GM21423 (cell line): ENCODE measurements around the gene RBM17.
"Not testable (repeated sequence)": the region's sequence is repeated elsewhere in the genome, so short reads cannot be mapped to it uniquely, and the experiment has no call there.

Experiments
- ATAC-seq: cut with Tn5 transposase; IDR thresholded peaks from one replicate; pipeline ENCODE4 v1.9.1; 2021; ENCODE audit warnings: mild to moderate bottlenecking, moderate library complexity; ENCODE audit not compliant: unreplicated experiment

Gene RBM17

GRCh38 chr10:6108631-6109443 lies 20.0 kb downstream of the RBM17 start:
- ATAC-seq = no peak

GRCh38 chr10:6109444-6109775 lies 20.6 kb downstream of the RBM17 start:
- no peak for ATAC-seq

GRCh38 chr10:6110136-6110535 lies 21.3 kb downstream of the RBM17 start:
- ATAC-seq = no peak

- no peak for ATAC-seq
Observed at GRCh38 chr10:6112893-6113292, 24.1 kb downstream of the RBM17 start.

- ATAC-seq = no peak
Observed at GRCh38 chr10:6114299-6114698, 25.5 kb downstream of the RBM17 start.

- no peak for ATAC-seq
Observed at GRCh38 chr10:6114805-6115341, 26.0 kb downstream of the RBM17 start.

DNA sequence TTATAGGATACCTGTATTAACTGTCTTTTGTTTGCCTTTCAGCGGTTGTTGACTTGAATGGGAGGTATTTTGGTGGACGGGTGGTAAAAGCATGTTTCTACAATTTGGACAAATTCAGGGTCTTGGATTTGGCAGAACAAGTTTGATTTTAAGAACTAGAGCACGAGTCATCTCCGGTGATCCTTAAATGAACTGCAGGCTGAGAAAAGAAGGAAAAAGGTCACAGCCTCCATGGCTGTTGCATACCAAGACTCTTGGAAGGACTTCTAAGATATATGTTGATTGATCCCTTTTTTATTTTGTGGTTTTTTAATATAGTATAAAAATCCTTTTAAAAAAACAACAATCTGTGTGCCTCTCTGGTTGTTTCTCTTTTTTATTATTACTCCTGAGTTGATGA lies 26.6 kb downstream of the RBM17 start:
- ATAC-seq = no peak

DNA sequence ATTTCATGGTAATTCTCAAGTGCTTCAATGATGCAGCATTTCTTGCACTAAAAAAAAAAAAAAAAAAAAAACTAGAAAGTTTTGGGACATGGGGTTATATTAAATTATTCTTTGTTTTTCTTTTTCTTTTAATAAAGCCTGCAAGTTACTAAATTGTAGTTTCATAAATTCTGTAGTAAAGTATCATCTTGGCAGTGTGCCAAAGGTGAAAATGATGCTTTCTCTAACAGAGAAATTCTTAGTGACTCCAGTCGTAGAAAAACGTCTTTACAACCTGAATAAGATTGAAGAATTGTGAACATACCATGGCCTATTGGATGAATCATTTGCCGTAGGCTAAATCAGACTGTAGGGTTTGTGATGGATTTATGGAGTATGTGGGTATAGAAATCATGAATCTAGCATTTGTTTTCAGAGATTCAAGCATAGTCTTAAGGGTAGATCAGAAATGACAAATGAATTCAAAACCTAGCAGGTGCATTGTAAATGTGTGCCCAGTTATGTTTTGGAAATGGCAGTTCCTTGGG lies 27.1 kb downstream of the RBM17 start:
- no peak for ATAC-seq

DNA sequence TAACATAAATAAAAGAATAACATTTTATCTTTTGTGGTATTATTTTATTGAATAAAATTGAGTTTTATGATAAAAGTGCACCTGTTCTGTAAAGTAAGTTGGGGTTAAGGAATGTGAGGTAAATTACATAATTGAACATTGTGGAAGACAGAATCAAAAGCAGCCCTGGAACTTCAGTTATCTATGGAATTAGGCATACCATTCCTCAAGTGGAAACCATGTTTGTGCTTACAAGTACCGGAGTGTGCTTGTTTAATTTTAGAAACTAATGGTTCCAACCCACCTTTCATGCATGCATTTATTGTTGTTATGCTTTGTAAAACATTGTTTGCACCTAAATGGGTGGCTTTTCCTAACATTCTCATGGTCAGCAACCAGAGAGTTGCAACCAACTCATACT lies 28.0 kb downstream of the RBM17 start:
- no peak for ATAC-seq

DNA sequence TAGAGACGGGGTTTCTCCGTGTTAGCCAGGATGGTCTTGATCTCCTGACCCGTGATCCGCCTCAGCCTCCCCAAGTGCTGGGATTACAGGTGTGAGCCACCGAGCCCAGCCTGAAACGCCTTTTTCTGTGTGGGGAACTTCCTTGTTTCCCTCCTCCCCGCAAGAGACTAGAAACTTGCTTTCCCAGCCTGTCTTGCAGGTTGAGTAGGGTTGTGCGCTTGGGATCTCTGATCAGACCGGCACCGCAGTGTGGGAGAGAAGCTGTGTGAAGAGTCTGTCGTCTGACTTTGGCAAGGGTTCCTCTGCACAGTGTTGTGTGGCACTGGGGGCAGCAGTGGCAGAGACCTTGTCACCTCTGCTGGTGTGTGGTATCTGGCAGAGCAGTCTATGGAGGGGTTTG lies 28.9 kb downstream of the RBM17 start:
- ATAC-seq = no peak

GRCh38 chr10:6119423-6119822 lies 30.6 kb downstream of the RBM17 start:
- ATAC-seq = no peak

GRCh38 chr10:6119962-6120361 lies 31.1 kb downstream of the RBM17 start:
- ATAC-seq = no peak

- no peak for ATAC-seq
Observed at GRCh38 chr10:6120691-6121090, 31.9 kb downstream of the RBM17 start.

DNA sequence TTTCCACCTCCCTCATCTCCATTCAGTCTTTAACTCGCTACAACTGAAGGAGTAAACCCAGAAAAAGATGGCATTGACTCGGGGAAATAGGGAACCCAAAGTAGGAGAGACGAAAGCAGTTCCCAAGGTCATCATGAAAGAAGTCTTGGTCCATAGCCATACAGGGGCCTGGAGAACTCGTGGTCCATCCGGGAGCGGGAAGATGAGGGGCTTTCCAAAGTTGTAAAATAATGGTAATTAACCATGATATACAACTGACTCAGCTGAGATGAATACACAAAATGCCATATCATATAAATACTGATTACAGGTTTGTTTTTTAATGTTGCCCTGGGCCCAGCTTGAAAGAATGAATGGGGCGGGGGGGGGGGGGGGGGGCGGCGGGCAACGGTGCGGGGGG lies 32.3 kb downstream of the RBM17 start:
- no peak for ATAC-seq

- ATAC-seq = no peak
Observed at GRCh38 chr10:6123532-6123931, 34.7 kb downstream of the RBM17 start.

DNA sequence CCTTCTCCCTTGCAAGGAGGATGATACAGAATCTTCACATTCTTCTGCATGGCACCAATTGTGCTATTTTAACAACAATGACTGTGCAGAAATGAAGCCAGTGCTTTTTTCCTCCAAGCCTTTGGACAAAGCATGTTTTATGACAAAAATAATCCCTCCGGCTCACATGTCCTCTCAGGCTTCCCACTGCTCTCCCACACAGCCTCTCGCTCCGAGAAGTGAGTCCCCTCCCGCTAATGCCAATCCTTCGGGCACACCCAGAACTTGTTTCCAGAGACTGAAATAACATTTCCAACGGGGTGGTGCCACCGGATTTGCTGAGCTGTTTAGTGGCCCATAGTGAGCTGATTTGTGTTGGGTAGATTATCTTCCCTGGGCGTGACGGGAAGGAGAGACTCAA lies 35.8 kb downstream of the RBM17 start:
- ATAC-seq = no peak

DNA sequence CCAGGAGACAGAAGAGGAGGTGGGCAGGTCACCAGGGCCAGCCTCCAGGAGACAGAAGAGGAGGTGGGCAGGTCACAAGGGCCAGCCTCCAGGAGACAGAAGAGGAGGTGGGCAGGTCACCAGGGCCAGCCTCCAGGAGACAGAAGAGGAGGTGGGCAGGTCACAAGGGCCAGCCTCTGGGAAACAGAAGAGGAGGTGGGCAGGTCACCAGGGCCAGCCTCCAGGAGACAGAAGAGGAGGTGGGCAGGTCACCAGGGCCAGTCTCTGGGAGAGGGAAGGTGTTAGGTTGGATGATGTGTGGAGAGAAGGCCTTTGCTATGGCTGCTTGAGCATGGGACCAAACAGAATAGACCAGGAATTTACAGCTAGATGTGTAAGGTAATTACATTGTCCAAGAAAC lies 38.6 kb downstream of the RBM17 start:
- ATAC-seq = not testable (repeated sequence)

DNA sequence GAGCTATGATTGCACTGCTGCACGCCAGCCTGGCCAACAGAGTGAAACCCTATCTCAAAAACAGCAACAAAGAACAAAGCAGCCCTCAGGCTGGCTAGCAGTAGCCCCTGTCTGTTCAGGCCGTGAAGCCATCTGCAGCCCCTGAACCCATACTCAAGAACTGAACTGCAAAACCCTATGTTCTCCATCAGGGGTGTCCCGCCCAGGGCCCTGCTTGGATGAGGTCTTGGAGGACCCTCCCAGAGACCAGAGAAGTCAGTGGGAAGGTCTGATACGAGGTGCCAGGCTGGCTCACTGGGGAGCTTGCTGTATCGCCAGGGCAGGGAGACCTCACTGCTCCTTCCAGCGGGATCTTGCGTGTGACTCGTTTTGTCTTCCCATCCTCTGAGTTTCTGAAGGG lies 39.3 kb downstream of the RBM17 start:
- no peak for ATAC-seq

DNA sequence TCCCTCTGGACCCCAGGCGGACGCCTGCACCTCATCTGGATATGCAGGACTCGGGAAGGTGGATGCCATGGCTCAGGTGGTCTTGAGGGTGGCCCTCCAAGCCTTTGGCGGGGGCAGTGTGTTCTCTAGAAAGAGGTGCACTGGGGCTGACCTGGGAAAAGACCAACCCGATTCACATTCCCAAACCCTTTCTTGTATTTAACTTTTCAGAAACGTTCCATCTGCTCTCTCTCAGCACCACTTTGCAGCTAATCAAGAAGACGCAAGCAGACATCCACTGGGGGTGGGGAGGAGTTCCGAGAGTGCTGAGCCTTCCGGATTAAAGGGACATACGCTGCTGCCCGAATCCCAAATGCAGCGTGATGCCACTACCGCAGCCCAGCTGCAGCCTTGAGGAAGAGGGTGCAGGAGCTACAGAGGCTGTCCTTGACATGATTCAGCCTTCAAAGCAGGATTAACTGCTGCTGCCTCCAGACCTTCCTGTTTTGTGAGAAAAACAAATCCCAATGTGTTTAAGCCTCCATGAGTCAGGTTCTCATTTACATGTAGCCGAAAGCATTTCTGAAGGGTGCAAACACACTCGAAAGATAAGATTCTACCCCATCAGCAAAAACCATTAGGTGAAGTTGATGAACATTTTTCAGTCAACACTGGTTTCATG lies 39.9 kb downstream of the RBM17 start:
- ATAC-seq = no peak

DNA sequence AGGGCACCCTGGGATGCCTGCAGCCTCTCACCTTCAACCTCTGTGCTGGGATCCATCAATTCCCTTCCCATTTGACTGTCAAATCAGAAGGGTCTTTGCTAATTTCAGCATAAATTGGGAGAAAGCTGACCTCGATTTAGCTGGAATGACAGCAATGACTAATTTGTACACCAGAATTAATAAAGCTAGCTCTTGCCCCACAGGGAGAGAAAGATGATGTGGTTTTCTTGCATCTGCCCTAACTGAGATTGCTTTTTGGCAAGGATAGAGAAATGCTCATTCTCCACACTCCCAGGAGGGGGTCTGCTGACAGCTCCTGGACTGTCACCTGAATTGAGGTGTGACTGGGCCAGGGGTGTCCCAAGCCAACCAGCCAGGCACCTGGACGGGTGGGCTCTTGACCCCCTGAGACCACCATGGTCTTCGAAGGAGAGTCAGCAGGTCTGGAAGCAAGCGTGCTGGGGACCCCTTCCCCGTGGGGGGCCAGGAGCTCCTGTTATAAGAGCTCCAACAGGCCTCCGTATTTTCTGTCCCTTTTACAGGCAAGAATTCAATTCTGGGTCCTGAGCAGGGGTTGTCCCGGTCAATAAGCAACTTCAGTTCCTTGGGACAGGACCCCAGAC lies 42.1 kb downstream of the RBM17 start:
- no peak for ATAC-seq

DNA sequence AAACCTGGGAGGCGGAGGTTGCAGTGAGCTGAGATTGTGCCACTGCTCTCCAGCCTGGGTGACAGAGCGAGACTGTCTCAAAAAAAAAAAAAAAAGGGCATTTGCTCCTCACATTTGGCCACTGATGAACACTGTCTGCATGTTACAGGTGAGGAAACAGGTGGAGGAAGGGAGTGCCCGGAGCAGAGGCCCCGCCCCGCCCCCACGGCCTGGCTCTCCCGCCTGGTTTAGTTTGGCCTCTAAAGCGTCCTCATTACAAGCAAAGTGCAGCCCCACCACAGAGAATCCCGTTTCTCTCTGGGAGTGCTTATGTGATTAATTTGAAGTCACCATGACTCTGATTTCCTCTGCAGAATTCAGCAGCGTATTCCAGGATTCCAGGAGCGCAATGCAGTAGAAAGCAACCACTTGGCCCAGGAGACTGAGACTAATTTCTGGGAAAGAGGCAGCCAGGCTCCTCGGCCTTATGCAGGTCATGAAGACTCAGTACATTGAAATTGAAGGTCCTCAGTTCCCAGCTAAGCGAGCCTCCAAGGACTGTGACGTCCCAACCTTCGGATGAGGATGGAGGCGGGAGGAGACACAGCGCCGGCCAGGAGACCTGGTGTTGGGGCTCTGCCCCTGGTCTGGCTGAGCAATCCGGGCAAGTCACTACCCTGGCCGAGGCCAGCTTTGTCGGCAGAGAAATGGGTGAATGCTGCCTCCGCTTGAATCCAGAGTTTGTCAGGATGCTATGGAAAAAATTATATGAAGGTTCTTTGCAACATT lies 44.7 kb downstream of the RBM17 start:
- ATAC-seq = no peak
